Measurements from ENCODE around the gene MGST3. TPM values are rescaled to one million over a fixed set of nuclear protein-coding genes. Genes with fewer than 3 reads are reported as not detected.

The MGST3 gene
- total RNA-seq, 1 experiment from 2014 or later: 87.7 TPM

DNA sequence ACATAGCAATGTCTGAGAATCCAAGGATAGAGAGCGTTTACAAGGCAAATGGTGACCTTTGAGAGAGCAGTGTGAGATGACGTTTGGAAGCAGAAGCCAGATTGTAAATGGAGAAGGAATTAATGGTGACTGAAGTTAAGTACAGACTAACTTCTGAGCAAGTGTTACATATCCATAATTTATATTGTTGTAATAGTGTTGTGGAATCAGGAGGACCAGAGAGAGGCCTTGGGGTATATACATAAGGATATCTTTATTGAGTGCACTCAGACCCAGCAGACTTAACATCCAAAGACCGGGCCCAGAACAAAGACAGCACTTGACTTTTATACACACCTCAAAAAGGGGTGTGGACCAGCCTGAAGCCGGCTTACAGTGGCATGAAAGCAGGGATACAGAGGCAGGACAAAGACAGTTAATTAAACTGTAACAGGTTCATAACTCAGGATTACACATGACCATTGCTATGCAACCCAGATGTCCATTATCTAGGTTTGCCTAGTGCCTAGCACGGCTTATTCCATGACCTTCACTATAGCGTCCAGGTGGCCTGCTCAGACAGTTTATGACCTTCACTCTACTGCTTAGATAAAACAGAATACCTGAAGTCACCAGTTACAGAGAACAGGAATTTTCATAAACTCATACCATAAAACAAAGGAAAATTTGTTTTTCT, 2.7 kb upstream of the MGST3 start:
- H3K27me3 Mint-ChIP-seq (ENCODE audit: low read depth): no peaks in the 10 kb centered on the region
- no peak overlapping the region for H4K5ac ChIP-seq (ENCODE audit: insufficient read length, low read depth, low read length)
- H3K27ac Mint-ChIP-seq: no peak overlapping the region

More for the DNA sequence above, 2.7 kb upstream of the MGST3 start:
- Histone ChIP-seq H3K9me3 (ENCODE audit: control insufficient read depth, low read depth, low read length) (no peaks in the 10 kb centered on the region), H3K18ac (ENCODE audit: insufficient read length, low read depth, low read length) (no peak overlapping the region), H3K23ac (ENCODE audit: insufficient read length, low read depth, low read length) (no peak overlapping the region), H3K4ac (ENCODE audit: low read depth, low read length) (no peak overlapping the region), H3K79me1 (ENCODE audit: insufficient read depth, low read depth, low read length, poor library complexity, severe bottlenecking) (no peaks in the 10 kb centered on the region), H2BK12ac (ENCODE audit: insufficient read length, low read depth, low read length) (no peak overlapping the region), H3K14ac (ENCODE audit: insufficient read depth, low read length) (no peak overlapping the region), H3K56ac (ENCODE audit: insufficient read length, low read depth, low read length) (no peak overlapping the region), H3K23me2 (ENCODE audit: insufficient read length, low read depth, low read length, poor library complexity, severe bottlenecking) (peaks cover 11% of the 10 kb centered on the region), H3K27ac (ENCODE audit: insufficient read length, low read depth, low read length) (no peak overlapping the region), H3K4me2 (ENCODE audit: insufficient read depth, insufficient read length, low read length) (no peak overlapping the region), H2BK15ac (ENCODE audit: low read depth, low read length) (no peak overlapping the region), H4K8ac (replicated peaks; ENCODE audit: insufficient read length, low read depth, low read length) (no peak overlapping the region), H2AFZ (ENCODE audit: low read length) (no peak overlapping the region), H2BK120ac (ENCODE audit: low read depth, low read length, poor library complexity, severe bottlenecking) (no peak overlapping the region), H3K79me2 (ENCODE audit: insufficient read depth, low read length) (peaks cover 2% of the 10 kb centered on the region; the same call in 1 of the 2 replicates), H3T11ph (ENCODE audit: low read length) (no peak overlapping the region), H3K9ac (ENCODE audit: extremely low read depth, insufficient read length, low read length) (no peak overlapping the region), H3K27me3 (ENCODE audit: insufficient read depth, low read length) (no peaks in the 10 kb centered on the region), H3K4me1 (ENCODE audit: insufficient read depth, low read length) (peaks cover 5% of the 10 kb centered on the region; the same call in 1 of the 2 replicates), H4K20me1 (ENCODE audit: control insufficient read depth, insufficient read depth, insufficient read length) (no peaks in the 10 kb centered on the region), H2BK5ac (ENCODE audit: insufficient read length, low read length) (no peak overlapping the region), H4K91ac (ENCODE audit: insufficient read length, low read depth, low read length) (no peak overlapping the region), H2BK20ac (ENCODE audit: low read depth, low read length, poor library complexity, severe bottlenecking) (no peak overlapping the region), H2AK5ac (ENCODE audit: insufficient read length, low read length) (no peak overlapping the region)
- no CpG with 5 or more reads among the region's 6 CpGs for WGBS (ENCODE audit: extremely low coverage, insufficient read length, low lambda C conversion rate)
- Mint-ChIP-seq H3K9me3 (no peaks in the 10 kb centered on the region), H3K36me3 (ENCODE audit: insufficient read depth in 1 of 3, low read depth in 3 of 3) (no peaks in the 10 kb centered on the region), H3K4me3 (no peak overlapping the region), H3K4me1 (peaks cover 14 to 19% of the 10 kb centered on the region in 2 experiments)
- TF ChIP-seq, protein P1, sequence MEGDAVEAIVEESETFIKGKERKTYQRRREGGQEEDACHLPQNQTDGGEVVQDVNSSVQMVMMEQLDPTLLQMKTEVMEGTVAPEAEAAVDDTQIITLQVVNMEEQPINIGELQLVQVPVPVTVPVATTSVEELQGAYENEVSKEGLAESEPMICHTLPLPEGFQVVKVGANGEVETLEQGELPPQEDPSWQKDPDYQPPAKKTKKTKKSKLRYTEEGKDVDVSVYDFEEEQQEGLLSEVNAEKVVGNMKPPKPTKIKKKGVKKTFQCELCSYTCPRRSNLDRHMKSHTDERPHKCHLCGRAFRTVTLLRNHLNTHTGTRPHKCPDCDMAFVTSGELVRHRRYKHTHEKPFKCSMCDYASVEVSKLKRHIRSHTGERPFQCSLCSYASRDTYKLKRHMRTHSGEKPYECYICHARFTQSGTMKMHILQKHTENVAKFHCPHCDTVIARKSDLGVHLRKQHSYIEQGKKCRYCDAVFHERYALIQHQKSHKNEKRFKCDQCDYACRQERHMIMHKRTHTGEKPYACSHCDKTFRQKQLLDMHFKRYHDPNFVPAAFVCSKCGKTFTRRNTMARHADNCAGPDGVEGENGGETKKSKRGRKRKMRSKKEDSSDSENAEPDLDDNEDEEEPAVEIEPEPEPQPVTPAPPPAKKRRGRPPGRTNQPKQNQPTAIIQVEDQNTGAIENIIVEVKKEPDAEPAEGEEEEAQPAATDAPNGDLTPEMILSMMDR (conservative IDR thresholded peaks at IDR 0.05): no peak
- DNase-seq: no peak

Measured in H9 (cell line).